HFFc6 (cell line): ENCODE data around the gene CDK6. TPM values are rescaled to one million over a fixed set of nuclear protein-coding genes. Genes with fewer than 3 reads are reported as not detected.

ENCODE experiments used
- DNase-seq: peaks from one replicate; pipeline ENCODE4 v3.0.0-alpha.2; 2018
- H3K27ac Mint-ChIP-seq: 2 replicates; pipeline ENCODE4 v1.8.0; 2020; ENCODE audit warnings: mild to moderate bottlenecking, mixed read lengths
- H3K27me3 Mint-ChIP-seq: 2 replicates; pipeline ENCODE4 v1.8.0; 2021; ENCODE audit warnings: mild to moderate bottlenecking, moderate library complexity, mixed read lengths; ENCODE audit not compliant: insufficient read depth
- H3K36me3 Mint-ChIP-seq: 2 replicates; pipeline ENCODE4 v1.8.0; 2021; ENCODE audit warnings: low read depth, mixed read lengths
- H3K4me1 Mint-ChIP-seq: 2 replicates; pipeline ENCODE4 v1.8.0; 2020; ENCODE audit warnings: low read depth, mixed read lengths
- H3K4me3 Mint-ChIP-seq: 2 replicates; pipeline ENCODE4 v1.8.0; 2020; ENCODE audit warnings: mild to moderate bottlenecking, moderate library complexity, mixed read lengths
- H3K9me3 Mint-ChIP-seq: 2 replicates; pipeline ENCODE4 v1.8.0; 2020; ENCODE audit warnings: mild to moderate bottlenecking, mixed read lengths
- total RNA-seq, 6 experiments: library from RNA; stranded (reverse); fragmentation: NEBNext Ultra II Directional; extraction: Animal tissue kit (Norgen Biotek cat#: 25700); gene quantifications; 2 replicates in 1 of 6; 3 replicates in 5 of 6; pipeline ENCODE4 v1.2.3, GENCODE V29; 2021
- TF ChIP-seq, protein P1 (sequence below): fragments of 200-600 bp; sonication (generic); IDR thresholded peaks from 2 replicates; pipeline ENCODE4 v1.5.0; 2021; ENCODE audit warnings: antibody characterized with exemption, mild to moderate bottlenecking

CDK6 gene
- total RNA-seq, 6 experiments from 2014 or later, result 54.5 to 90.0 (median 58.9) TPM

DNA sequence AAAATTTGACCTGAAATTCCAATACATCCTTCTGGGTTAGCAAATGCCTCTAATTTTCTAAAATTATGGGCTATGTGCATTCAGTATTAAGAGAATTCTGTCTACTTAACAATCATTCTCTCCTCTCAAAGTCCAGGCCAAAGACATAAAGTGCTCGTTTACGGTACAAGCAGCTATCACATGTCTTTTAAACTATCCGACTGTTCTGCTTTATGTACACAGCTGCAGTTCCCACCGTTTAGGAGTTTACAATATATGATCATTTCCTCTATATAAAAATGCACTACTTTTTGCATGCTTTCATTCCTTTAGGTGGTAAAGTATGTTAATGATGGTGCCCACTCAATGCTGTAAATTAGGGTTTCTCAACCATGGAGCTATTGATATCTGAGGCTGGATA lies 34.0 kb downstream of the CDK6 start:
- DNase-seq, result no peak
- no peaks in the 10 kb centered on the region for H3K9me3 Mint-ChIP-seq
- TF ChIP-seq, protein P1, sequence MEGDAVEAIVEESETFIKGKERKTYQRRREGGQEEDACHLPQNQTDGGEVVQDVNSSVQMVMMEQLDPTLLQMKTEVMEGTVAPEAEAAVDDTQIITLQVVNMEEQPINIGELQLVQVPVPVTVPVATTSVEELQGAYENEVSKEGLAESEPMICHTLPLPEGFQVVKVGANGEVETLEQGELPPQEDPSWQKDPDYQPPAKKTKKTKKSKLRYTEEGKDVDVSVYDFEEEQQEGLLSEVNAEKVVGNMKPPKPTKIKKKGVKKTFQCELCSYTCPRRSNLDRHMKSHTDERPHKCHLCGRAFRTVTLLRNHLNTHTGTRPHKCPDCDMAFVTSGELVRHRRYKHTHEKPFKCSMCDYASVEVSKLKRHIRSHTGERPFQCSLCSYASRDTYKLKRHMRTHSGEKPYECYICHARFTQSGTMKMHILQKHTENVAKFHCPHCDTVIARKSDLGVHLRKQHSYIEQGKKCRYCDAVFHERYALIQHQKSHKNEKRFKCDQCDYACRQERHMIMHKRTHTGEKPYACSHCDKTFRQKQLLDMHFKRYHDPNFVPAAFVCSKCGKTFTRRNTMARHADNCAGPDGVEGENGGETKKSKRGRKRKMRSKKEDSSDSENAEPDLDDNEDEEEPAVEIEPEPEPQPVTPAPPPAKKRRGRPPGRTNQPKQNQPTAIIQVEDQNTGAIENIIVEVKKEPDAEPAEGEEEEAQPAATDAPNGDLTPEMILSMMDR, result no peak
- no peaks in the 10 kb centered on the region for H3K27me3 Mint-ChIP-seq
- no peak overlapping the region for H3K27ac Mint-ChIP-seq
- H3K4me1 Mint-ChIP-seq, result peaks cover 24% of the 10 kb centered on the region
- no peak overlapping the region for H3K4me3 Mint-ChIP-seq
- peaks cover 22% of the 10 kb centered on the region for H3K36me3 Mint-ChIP-seq

DNA sequence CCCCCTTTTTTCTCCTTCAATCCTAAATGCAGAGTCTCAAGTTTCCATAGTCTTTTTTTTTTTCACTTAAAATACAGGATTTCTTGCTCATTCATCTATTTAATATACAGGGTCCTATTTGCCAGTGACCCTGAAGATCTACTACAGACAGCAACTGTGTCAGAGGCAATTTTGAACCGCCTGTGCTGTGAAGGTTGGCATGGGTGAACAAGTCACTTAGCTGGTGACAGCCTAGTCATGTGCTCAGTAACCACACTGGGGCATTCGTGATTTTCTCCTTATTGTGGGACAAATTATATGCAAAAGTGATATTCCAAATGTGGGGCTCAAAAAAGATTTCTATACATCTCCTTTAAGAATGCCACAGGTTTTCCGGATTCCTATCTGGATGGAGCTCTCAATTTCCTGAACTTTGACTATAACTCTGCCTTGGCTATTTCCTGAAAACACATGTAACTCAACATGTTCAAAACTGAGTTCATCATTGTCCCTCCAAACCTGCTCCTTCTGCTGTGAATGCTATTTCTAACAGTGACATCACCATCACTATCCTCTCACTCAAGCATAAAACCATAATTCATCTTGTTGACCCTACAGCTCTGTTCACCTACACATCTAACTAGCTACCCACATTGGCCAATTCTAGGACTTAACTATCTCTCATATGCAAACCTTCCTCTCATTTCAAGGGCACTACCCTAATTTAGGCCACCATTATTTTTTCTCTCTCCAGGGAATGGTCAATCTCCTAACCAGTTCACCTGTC lies 36.7 kb downstream of the CDK6 start:
- Mint-ChIP-seq H3K27ac (no peak overlapping the region), H3K9me3 (no peaks in the 10 kb centered on the region), H3K36me3 (peaks cover 9% of the 10 kb centered on the region), H3K4me3 (no peak overlapping the region), H3K27me3 (no peaks in the 10 kb centered on the region), H3K4me1 (peaks cover 18% of the 10 kb centered on the region)
- DNase-seq, result no peak
- TF ChIP-seq, protein P1, result no peak

DNA sequence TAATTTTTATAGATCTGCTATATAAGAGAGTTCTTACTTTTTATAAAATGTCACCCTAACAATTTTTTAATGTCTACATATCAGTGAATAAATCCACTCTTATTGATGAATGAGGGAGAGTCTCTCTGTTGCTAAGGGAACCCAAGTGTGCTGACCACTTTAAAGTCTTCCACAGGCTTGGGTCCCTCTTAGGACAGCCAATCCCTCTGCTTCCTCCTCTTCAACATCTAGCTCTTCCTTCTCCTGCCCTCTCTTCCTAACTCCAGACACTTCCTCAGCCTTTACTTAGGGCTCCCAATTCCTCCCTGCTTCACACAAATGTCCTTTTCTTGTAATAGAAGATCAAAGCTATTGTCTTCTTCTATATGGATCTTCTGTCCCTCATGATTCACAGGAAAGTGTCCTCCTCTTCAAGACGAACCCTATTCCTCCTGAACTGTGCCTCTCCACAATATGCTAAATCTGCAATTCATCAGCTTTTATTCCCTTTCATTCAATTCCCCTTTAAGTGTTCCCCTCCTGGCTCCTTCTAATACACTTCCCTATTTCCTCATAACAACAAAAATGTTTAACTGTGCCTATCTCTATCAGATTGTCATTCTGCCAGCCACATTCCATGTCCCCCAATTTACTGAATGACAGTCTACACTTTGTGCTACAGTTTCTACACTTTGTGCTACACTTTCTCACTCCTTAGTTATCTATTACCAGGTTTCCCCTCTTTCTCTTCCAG lies 37.7 kb downstream of the CDK6 start:
- H3K27me3 Mint-ChIP-seq, result no peaks in the 10 kb centered on the region
- TF ChIP-seq, protein P1, result no peak
- peaks cover 12% of the 10 kb centered on the region for H3K36me3 Mint-ChIP-seq
- no peaks in the 10 kb centered on the region for H3K9me3 Mint-ChIP-seq
- H3K4me3 Mint-ChIP-seq, result no peak overlapping the region
- H3K27ac Mint-ChIP-seq, result no peak overlapping the region
- H3K4me1 Mint-ChIP-seq, result peaks cover 28% of the 10 kb centered on the region
- DNase-seq, result no peak

DNA sequence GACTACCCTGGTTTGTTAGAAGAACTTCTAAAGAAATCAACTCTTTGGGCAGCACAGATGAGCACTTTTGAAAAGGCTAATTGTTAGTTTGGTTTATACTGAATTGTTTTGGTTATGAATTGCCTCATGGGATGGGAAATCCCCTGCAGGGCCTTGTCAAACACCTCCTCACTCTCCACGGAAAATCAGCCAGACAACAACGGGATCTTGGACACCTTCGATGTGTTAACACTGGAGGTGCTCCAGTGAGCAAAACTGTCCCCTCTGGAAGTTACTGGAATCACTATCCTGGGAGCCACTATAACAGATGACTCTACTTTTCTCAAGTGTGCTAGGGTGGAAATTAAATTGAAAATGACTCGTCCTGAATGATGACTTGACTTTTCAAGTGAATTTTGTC lies 38.7 kb downstream of the CDK6 start:
- no peak overlapping the region for H3K27ac Mint-ChIP-seq
- H3K4me3 Mint-ChIP-seq, result no peak overlapping the region
- DNase-seq, result no peak
- peaks cover 33% of the 10 kb centered on the region for H3K4me1 Mint-ChIP-seq
- no peaks in the 10 kb centered on the region for H3K9me3 Mint-ChIP-seq
- H3K36me3 Mint-ChIP-seq, result peaks cover 9% of the 10 kb centered on the region
- TF ChIP-seq, protein P1, result no peak
- no peaks in the 10 kb centered on the region for H3K27me3 Mint-ChIP-seq

DNA sequence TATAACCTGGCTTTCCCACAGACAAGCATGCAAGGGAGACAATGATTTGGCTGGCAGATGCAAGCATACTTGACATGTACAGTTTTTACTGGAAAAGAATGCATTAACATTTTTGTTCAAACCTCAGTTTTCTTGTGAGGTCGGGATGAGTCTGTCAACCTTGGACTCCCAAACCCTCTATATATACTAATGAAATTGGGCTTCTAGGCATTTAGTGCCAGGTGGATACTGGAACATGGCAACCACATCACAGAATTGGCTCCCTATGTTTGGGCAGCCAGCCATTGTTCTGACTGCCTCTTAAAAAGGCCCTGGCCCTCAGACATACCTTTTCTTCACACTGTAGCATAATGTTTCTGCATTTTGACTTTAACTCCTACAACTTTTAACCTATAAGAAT lies 39.1 kb downstream of the CDK6 start:
- peak; percentile 39 for DNase-seq

More for the DNA sequence above, 39.1 kb downstream of the CDK6 start:
- no peak overlapping the region for H3K4me3 Mint-ChIP-seq
- no peaks in the 10 kb centered on the region for H3K9me3 Mint-ChIP-seq
- H3K36me3 Mint-ChIP-seq, result peaks cover 12% of the 10 kb centered on the region
- no peaks in the 10 kb centered on the region for H3K27me3 Mint-ChIP-seq
- peaks cover 37% of the 10 kb centered on the region for H3K4me1 Mint-ChIP-seq
- H3K27ac Mint-ChIP-seq, result no peak overlapping the region
- TF ChIP-seq, protein P1, result no peak
